NCI-H2196 (cell line): Measurements from ENCODE around the gene NUCB2.
"Not testable (repeated sequence)": the region's sequence is repeated elsewhere in the genome, so short reads cannot be mapped to it uniquely, and the experiment has no call there.

ENCODE experiments used
- DNase-seq: peaks from one replicate; lab custom pipeline; 2025; ENCODE audit not compliant: unreplicated experiment; lab: John Stamatoyannopoulos, UW

The NUCB2 gene

DNA sequence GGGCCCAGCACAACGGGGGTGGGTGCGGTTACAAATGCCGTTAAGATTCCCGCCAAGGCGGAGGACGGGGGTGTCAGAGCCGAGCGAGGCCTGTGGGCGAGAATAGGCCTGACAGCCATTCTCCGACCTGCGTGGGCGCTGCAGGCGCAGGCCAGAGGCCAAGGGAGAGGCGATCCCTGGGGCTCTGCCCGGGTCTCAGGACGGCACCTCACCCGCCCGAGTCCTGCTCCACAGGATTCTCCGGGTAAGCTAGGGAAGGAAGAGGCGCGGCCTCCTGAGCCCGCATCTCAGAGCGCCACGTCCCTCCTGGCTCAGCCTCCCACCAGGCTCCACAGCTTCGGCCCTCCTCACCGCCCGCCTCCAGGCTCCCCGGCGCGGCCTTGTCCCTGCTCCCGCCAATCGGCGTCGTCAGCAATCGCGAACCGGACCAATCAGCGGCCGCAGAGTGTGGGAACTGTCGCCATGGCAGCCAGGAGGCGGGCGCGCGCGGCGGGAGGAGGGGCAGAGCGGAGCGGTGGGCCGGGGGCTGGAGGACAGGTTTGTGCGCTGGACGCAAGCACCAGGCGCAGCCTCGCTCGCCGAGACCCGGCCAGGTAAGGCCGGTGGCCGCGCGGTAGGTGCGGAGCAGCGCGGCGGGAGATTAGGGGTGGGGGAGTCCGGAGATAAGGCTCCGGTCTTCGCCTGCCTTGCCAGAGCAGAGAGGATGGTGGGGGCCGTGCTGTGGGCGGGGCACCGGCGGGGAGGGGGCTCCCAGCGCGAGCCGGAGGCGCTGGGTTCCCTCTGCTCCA, at the start of gene NUCB2:
NUCB2 (plus strand) TSS at position 504 of the 788 bp plus-strand sequence. CDS start 18,585 bp downstream, outside the sequence.
- peak; percentile 97 for DNase-seq

DNA sequence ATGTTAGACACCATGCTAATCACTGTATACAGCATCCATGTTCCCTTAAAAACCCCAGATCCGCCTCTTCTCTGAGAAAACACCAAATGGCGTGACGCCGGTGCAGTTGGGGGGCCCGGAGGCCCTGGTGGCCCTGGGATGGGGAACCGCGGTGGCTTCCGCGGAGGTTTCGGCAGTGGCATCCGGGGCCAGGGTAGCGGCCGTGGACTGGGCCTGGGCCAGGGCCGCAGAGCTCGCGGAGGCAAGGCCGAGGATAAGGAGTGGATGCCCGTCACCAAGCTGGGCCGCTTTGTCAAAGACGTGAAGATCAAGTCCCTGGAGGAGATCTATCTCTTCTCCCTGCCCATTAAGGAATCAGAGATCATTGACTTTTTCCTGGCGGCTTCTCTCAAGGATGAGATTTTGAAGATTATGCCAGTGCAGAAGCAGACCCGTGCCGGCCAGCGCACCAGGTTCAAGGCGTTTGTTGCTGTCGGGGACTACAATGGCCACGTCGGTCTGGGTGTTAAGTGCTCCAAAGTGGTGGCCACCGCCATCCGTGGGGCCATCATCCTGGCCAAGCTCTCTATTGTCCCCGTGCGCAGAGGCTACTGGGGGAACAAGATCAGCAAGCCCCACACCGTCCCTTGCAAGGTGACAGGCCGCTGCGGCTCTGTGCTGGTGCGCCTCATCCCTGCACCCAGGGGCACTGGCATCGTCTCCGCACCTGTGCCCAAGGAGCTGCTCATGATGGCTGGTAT, 48.2 kb upstream of the NUCB2 start:
- not testable (repeated sequence) for DNase-seq

DNA sequence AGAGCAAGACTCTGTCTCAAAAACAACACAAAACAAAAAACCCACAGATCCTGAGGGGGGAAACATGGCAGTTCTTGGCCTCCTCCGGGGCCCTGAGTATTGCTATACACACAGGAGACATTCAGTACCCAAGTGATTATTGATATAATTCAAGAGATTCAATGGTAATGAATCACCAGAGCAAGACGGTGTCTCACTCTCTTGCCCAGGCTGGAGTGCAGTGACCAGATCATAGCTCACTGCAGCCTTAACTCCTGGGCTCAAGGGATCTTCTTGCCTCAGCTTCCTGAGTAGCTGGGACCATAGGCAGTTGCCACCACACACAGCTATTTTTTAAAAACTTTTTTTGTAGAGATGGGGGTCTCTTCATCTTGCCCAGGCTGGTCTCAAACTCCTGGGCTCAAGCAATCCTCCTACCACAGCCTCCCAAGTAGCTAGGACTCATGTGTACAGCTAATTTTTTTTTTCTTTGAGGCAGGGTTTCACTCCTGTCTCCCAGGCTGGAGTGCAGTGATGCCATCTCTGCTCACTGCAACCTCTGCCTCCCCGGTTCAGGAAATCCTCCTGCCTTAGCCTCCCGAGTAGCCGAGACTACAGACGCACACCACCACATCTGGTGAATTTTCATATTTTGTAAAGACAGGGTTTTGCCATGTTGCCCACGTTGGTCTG, 46.9 kb upstream of the NUCB2 start:
- DNase-seq = no peak

DNA sequence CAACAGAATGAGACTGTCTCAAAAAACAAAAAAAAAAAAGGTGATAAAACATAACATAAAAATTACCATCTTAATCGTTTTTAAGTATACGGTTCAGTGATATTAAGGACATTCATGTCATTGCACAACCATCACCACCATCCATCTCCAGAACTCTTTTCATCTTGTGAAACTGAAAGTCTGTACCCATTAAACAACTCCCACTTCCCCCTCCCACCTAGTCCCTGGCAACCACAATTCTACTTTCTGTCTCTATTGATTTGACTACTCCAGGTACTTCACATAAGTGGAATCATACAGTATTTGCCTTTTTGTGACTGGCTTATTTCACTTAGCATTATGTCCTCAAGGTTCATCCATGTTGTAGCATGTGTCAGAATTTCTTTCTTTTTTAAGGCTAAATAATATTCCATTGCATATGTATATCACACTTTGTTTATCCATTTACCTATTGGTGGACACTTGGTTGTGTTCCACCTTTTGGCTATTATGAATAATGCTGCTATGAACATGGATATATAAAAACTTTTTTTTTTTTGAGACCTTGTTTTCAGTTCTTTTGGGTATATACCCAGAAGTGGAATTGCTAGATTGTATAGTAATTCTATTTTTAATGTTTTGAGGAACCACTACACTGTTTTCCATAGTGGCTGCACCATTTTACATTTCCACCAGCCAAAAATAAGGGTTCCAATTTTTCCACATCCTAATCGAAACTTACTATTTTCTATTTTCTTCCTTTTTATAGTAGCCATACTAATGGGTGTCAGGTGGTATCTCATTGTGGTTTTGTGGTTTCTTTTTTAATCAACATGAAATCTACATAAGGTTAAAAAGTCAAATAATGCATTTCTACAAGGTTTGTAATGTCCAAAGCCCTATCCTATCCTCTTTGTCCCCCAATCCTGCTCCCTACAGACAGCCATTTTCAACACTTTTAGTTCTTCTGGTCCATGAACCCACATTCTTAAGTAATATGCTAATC, 45.4 kb upstream of the NUCB2 start:
- no peak for DNase-seq

DNA sequence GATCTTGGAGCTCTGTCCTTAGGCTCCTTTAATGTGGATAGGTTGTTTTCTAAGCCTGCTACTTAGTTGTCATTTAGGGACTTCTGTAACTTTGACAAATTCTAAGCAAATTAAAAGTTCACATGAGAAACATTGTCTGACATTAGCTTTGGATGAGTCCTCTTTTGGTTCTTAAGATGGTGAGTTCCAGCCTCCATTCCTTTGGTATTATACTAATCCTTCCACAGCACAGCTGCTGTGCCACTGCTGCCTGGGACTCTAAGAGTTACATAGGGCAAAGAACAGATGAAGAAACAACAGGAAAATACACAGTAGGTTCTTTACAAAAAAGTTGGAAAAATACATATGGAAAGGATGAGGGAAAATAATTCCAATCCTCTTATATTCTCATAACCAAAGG, 43.4 kb upstream of the NUCB2 start:
- DNase-seq = no peak

DNA sequence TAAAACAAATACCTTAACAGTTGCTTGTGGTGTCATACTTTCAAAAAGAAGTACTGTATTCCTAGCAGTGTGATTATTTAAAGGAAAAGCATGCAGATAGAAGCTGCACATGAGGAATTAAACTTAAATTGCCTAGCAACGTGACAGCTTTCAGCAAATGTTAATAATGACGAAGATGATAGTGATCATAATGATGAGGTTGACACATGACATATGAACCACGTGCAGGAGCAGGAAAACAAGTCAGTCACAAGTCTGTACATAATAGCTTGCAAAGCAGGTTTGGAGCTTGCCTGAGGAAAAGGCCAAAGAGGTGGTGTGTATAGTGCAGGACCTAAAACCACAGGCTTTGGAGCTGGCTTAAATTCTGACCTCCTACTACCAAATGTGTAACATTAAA, 38.2 kb upstream of the NUCB2 start:
- no peak for DNase-seq

DNA sequence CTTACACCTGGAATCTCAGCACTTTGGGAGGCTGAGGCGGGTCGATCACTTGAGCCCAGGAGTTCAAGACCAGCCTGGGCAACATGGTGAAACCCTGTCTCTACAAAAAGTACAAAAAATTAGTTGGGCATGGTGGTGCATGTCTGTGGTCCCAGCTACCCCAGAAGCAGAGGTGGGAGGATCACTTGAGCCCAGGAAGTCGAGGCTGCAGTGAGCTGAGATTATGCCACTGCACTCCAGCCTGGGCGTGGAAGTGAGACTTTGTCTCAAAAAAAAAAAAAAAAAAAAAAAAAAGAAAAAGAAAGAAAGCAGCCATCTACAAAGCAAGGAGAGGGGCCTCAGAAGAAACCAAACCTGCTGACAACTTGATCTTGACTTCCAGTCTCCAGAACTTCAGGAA, 36.6 kb upstream of the NUCB2 start:
- DNase-seq = not testable (repeated sequence)

DNA sequence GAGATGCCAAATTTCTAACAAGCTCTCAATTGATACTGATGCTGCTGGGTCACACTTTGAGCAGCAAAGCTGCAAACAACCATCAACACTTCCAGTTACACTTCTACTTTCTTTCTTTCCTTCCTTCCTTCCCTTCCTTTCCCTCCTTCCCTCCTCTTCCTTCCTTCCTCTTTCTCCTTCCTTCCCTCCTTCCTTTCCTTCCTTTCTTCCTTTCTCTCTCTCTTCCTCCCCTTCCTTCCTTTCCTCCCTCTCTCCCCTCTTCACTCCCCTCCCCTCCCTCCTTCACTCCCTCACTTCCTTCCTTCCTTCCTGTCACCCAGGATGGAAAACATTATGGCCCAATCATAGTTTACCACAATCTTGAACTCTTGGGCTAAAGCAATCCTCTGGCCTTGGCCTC, 35.8 kb upstream of the NUCB2 start:
- no peak for DNase-seq

DNA sequence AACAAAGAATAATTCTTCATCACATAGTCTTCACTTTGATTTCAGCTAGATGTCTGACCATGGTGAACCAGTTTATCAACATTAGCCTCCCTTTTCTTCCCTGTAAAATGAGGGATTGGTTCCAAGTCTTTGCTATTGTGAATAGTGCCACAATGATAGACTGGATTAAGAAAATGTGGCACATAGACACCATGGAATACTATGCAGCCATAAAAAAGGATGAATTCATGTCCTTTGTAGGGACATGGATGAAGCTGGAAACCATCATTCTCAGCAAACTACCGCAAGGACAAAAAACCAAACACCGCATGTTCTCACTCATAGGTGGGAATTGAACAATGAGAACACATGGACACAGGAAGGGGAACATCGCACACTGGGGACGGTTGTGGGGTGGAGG, 33.6 kb upstream of the NUCB2 start:
- DNase-seq = not testable (repeated sequence)

DNA sequence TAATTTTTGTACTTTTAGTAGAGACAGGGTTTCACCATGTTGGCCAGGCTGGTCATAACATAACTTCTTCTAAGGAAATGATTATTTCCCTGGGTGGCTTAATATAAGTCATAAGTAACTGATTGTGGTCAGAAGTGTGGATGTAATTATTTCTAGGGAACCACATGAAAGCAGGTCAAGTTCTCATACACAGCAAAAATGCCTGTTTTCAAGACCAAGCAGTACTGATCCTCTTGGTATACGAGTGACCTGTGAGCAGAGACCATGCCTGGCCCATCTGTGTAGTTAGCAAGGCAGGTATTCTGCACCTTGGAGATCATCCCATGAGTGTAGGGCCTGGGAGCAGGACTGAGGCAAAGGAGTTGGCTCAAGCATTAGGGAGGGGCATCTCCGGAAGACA, 32.5 kb upstream of the NUCB2 start:
- no peak for DNase-seq

DNA sequence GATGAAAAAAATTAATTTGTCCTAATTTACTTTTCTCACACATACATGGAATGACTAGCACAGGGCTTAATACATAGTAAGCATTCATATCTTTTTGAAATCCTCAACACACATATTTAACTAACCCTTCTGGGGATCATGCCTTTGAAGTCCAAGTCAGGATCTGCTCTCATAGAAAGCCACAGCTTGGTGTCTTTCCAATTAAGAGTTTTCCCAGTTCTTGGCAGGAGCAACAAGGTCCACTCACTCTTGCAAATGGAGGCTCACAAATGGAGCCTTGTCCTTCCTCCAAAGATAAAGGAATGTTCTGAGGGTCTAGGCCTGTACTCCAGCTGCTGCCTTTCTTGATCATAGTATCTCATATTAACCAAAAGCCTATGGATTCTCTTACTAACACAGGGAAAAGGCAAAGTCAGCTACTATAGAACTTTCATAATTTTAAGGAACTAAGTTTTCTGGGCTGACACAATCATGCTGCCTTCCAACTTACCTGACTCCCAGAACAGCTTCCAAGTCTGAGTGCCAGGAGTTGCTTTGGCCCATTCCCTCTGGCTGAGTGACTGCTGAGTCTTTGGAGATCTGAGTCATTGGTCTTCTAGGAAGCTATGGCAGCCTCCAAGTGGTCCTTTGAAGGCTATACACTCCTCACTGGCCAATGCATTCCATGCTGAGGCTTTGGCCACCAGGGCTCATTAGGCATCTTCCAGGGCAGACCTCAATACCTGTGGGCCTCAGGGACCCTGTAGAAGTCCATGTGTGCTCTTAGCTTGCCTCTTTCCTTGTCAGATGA, 25.8 kb upstream of the NUCB2 start:
- no peak for DNase-seq

DNA sequence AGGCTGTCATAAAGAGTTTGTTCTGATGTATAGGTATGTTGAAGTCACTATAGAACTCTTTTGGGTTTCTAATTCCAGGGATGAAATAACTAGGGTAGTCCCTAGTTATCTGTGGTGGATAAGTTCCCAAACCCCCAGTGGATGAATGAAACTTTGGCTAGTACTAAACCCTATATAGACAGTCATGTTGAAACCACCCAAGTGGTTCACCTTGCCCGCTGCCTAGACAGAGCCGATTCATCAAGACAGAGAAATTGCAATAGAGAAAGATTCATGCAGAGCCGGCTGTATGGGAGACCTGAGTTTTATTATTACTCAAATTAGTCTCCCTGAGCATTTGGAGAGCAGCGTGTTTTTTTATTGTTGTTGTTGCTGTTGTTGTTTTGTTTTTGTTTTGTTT, 23.8 kb upstream of the NUCB2 start:
- DNase-seq = no peak

DNA sequence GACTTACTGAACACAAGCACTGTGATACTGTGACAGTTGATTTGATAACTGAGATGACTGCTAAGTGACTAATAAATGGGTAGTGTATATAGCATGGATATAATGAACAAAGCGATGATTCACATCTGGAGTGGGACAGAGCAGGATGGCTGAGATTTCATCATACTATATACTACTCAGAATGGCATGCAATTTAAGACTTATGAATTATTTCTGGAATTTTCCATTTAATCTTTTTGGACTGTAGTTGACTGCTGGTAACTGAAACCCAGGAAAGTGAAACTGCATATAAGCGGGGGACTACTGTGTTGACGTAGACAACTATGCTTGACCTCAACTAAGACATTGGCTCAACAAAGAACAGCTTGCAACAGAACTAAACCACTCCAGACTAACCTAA, 20.0 kb upstream of the NUCB2 start:
- no peak for DNase-seq

DNA sequence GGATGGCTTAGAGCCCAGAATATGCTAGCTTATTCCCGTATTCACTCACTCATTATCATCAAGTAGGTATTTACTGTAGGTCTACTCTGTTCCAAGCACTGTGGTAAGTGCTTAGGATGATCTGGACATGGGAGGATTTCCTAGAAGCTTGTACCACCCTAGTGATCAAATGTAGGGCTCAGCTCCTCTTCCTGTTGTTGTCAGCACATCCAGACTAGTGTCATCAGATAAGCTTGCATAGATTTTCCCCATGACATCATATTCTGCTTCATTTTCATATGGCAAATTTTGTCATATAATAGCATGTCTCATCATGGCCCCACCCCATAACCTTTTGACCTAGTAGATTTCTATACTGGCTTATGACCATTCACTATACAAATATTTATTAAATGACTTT, 19.3 kb upstream of the NUCB2 start:
- no peak for DNase-seq

DNA sequence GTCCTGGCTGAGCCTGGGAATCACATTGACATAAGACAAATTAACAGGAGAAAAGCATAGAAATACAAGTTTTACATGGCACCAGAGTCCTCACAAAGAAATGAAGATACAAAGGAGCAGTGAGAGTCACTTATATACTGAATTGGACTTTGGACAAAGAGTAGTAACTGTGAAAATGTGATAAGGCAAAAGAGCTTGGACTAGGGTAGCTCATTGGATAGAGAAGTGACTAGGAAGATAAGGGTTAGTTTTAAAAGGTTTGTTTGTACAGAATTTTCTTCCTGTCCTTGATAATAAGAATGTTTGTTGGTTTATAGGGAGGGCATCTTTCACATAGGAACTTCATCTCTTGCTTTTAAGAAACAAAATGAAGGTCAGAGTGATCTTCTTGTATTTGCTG, 17.9 kb upstream of the NUCB2 start:
- DNase-seq = no peak

DNA sequence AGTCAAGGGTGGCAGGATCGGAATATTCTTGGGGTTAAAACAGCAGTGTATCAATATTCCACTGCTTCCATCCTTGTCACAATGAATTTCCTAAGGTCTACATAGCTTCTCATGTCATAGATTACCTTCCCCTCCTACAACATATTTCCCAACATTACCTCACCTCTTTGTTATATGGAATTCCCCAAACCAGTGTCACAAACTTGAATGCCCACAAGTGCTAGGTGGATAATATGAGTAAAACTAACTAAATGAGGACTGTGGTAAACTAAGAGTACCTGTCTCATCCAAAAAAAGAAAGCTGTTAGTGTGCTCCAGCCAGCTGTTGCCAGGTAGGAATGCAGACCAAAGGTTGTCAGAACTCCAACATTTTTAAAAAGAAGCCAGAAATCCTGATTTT, 17.0 kb upstream of the NUCB2 start:
- no peak for DNase-seq

DNA sequence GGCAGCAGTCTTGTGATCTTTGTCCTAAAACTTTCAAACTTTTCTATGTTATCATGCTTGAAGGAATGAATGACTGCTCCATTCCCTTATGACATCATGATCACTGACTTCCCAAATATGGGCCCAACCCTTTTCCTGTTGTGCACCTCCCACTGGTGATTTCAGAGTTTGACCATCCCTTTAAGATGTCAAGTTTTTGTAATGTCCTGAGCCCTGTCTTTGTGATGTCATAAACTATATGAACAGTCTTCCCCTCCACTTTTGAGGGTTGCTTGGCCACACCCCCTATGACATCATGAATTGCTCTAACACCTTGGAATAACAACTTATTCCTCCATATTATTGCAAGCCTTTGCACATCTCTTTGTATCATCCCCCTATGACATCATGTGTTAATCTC, 16.5 kb upstream of the NUCB2 start:
- DNase-seq = no peak

DNA sequence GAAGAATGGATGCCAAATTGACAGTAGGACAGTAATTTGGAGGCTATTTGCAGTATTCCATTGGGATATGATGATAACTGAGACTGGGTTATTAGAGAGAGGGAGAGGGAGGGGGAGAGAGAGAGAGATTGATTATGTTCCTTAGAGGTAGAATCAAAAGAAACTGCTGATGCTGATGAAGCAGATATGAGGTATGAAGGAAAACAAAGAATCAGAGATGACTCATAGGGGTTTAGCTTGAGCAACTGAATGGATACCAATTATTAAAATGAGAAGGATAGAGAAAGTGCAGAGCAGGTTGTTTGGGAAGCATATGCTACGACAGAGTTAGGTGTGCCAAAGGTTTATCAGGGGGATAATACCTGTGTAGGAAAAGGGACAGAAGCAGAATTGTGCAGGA, 12.8 kb upstream of the NUCB2 start:
- DNase-seq = no peak

DNA sequence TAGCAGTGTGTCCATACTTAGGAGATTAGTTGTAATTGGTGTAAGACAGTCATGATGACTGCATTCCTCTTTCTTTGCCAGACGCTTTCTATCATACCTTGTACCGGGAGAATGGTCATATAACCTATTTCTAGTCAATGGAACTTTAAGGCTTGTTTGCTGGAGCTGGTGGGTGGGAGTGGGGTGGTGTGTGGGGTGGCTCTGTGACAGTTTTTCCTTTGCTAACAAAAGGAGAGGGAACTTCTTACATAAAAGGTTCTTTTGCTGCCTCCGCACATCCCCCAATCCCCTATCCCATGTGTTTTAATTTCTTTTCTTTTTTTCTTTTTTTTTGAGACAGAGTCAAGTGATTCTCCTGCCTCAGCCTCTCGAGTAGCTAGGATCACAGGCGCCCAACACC, 9.8 kb upstream of the NUCB2 start:
- no peak for DNase-seq

DNA sequence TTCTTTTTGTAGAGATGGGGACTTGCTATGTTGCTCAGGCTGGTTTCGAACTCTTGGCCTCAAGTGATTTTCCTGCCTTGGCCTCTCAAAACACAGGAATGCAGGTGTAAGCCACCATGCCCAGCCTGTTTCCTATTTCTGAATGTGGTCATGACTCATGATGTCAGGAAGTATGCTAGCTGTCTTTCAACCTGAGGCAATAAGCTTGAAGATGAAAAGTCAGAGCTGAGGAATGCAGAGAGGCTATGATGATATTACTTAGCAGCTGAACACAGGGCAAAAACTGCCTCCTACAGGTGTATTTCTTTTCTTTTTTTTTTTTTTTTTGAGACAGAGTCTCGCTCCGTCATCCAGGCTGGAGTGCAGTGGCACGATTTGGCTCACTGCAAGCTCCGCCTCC, 9.0 kb upstream of the NUCB2 start:
- DNase-seq = no peak
